ENCODE measurements around the gene SHQ1. TPM values are rescaled to one million over a fixed set of nuclear protein-coding genes. Genes with fewer than 3 reads are reported as not detected.

The SHQ1 gene
- total and polyA plus RNA-seq, 9 of the 15 experiments (the other 6 are each of a cell fraction or from before 2014, with no cell fraction given): 9.2 to 25.0 (median 14.1) TPM

GRCh38 chr3:72733676-72734075 lies 114.6 kb downstream of the SHQ1 start (continued):
- no peak for TF ChIP-seq ZNF318 (IDR thresholded peaks at IDR 0.05; ENCODE audit: borderline replicate concordance in 1 of 2, low read depth in 1 of 2)
- TF ChIP-seq, protein P1, sequence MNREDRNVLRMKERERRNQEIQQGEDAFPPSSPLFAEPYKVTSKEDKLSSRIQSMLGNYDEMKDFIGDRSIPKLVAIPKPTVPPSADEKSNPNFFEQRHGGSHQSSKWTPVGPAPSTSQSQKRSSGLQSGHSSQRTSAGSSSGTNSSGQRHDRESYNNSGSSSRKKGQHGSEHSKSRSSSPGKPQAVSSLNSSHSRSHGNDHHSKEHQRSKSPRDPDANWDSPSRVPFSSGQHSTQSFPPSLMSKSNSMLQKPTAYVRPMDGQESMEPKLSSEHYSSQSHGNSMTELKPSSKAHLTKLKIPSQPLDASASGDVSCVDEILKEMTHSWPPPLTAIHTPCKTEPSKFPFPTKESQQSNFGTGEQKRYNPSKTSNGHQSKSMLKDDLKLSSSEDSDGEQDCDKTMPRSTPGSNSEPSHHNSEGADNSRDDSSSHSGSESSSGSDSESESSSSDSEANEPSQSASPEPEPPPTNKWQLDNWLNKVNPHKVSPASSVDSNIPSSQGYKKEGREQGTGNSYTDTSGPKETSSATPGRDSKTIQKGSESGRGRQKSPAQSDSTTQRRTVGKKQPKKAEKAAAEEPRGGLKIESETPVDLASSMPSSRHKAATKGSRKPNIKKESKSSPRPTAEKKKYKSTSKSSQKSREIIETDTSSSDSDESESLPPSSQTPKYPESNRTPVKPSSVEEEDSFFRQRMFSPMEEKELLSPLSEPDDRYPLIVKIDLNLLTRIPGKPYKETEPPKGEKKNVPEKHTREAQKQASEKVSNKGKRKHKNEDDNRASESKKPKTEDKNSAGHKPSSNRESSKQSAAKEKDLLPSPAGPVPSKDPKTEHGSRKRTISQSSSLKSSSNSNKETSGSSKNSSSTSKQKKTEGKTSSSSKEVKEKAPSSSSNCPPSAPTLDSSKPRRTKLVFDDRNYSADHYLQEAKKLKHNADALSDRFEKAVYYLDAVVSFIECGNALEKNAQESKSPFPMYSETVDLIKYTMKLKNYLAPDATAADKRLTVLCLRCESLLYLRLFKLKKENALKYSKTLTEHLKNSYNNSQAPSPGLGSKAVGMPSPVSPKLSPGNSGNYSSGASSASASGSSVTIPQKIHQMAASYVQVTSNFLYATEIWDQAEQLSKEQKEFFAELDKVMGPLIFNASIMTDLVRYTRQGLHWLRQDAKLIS (CRISPR knock-in tag; IDR thresholded peaks at IDR 0.05): no peak
- no peak for TF ChIP-seq CREB3L1 (IDR thresholded peaks at IDR 0.05; ENCODE audit: borderline replicate concordance, low read depth)
- TF ChIP-seq, protein P2, sequence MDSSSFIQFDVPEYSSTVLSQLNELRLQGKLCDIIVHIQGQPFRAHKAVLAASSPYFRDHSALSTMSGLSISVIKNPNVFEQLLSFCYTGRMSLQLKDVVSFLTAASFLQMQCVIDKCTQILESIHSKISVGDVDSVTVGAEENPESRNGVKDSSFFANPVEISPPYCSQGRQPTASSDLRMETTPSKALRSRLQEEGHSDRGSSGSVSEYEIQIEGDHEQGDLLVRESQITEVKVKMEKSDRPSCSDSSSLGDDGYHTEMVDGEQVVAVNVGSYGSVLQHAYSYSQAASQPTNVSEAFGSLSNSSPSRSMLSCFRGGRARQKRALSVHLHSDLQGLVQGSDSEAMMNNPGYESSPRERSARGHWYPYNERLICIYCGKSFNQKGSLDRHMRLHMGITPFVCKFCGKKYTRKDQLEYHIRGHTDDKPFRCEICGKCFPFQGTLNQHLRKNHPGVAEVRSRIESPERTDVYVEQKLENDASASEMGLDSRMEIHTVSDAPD (CRISPR knock-in tag; IDR thresholded peaks at IDR 0.05): no peak
- no peak for TF ChIP-seq POLR2G (IDR thresholded peaks at IDR 0.05; ENCODE audit: low read depth, low read length)
- TF ChIP-seq MCM5 (IDR thresholded peaks at IDR 0.05; ENCODE audit: low read depth): no peak
- no peak for TF ChIP-seq HCFC1 (IDR thresholded peaks at IDR 0.05; ENCODE audit: low read depth, low read length)
- TF ChIP-seq SMAD2 (IDR thresholded peaks at IDR 0.05; ENCODE audit: low read depth, low read length): no peak
- TF ChIP-seq ZNF174 (CRISPR knock-in tag; IDR thresholded peaks at IDR 0.05): no peak
- no peak for TF ChIP-seq ZNF239 (CRISPR knock-in tag; IDR thresholded peaks at IDR 0.05)
- TF ChIP-seq CREB1 (IDR thresholded peaks at IDR 0.05): no peak
- TF ChIP-seq CREB1 (CRISPR knock-in tag; IDR thresholded peaks at IDR 0.05): no peak
- no peak for TF ChIP-seq ZNF224 (CRISPR knock-in tag; IDR thresholded peaks at IDR 0.05)
- TF ChIP-seq ADNP (tag; IDR thresholded peaks at IDR 0.05): peak; percentile 69
- no peak for TF ChIP-seq SMARCE1 (IDR thresholded peaks at IDR 0.05)
